Measurements from ENCODE around the gene PRKCE. TPM values are rescaled to one million over a fixed set of nuclear protein-coding genes. Genes with fewer than 3 reads are reported as not detected.

The PRKCE gene
- total and polyA plus RNA-seq, 2 donors (not counting 3 experiments of a cell fraction or from before 2014, with no cell fraction given), result 27.9 to 33.9 TPM

DNA sequence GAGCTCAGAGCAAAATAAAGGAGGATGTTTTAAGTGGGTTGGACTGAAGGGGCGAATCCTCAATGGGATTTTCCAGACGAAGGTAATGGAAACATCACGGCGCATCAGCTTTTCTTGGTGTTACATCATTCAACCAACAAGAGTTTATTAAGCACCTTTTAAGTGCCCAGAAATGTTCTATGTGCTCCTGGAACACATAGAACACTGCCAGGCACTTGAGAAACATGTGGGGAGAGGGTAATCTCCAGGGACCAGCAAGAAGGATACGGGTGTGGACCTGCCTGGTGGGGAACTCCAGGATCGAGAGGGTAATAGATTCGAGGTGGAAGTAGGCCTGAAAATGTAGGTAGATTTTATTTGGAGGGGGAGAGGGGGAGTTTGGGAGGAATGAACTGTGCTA is 168.6 kb downstream of the PRKCE start:
- FAIRE-seq, result no peak
- Histone ChIP-seq H3K4me2 (ENCODE audit: insufficient read depth, low read length) (no peak overlapping the region), H3K27ac (ENCODE audit: insufficient read depth, low read depth, low read length) (no peak overlapping the region), H3K9ac (replicated peaks; ENCODE audit: extremely low read depth, insufficient read depth, low read length) (no peak overlapping the region), H4K20me1 (replicated peaks; ENCODE audit: control insufficient read depth, extremely low read depth, insufficient read depth, low read length) (no peaks in the 10 kb centered on the region), H3K27me3 (ENCODE audit: control insufficient read depth in 2 of 2, insufficient read depth in 2 of 2, low read length in 2 of 2) (no peaks in the 10 kb centered on the region), H3K9me1 (replicated peaks; ENCODE audit: control insufficient read depth, extremely low read depth, insufficient read depth, low read length) (no peaks in the 10 kb centered on the region), H2AFZ (ENCODE audit: low read depth, low read length) (no peak overlapping the region), H3K9me3 (replicated peaks; ENCODE audit: control insufficient read depth, insufficient read depth, low read length) (no peaks in the 10 kb centered on the region), H3K4me3 (replicated peaks in 1 of 3; ENCODE audit: insufficient read depth in 1 of 3, low read depth in 1 of 3, low read length in 3 of 3) (no peak overlapping the region), H3K79me2 (ENCODE audit: control insufficient read depth, insufficient read depth, low read length) (no peaks in the 10 kb centered on the region), H3K4me1 (ENCODE audit: control insufficient read depth, extremely low read depth, insufficient read depth, low read length) (no peaks in the 10 kb centered on the region), H3K36me3 (ENCODE audit: control insufficient read depth in 2 of 2, extremely low read depth in 1 of 2, insufficient read depth in 2 of 2, low read length in 2 of 2) (no peaks in the 10 kb centered on the region)
- intact Hi-C loops (cut with micrococcal nuclease), result no loop called here
- TF ChIP-seq POLR2A (IDR thresholded peaks at IDR 0.05; ENCODE audit: low read depth, low read length), result no peak
- no peak for TF ChIP-seq FOS (IDR thresholded peaks at IDR 0.05; ENCODE audit: borderline replicate concordance, insufficient read depth, low read length)
- TF ChIP-seq JUN (IDR thresholded peaks at IDR 0.05; ENCODE audit: borderline replicate concordance, insufficient read depth, insufficient read length, low read depth), result no peak
- TF ChIP-seq, protein P1, sequence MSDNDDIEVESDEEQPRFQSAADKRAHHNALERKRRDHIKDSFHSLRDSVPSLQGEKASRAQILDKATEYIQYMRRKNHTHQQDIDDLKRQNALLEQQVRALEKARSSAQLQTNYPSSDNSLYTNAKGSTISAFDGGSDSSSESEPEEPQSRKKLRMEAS (IDR thresholded peaks at IDR 0.05; ENCODE audit: insufficient read depth, insufficient read length), result no peak
- no peak for TF ChIP-seq POLR2AphosphoS5 (IDR thresholded peaks at IDR 0.05; ENCODE audit: insufficient read depth, low read depth, low read length)
- no peak for TF ChIP-seq GATA2 (IDR thresholded peaks at IDR 0.05; ENCODE audit: insufficient read depth, insufficient read length, low read depth, low read length)
- TF ChIP-seq EZH2 (IDR thresholded peaks at IDR 0.05; ENCODE audit: borderline replicate concordance, low read depth, low read length, severe bottlenecking), result no peak
- TF ChIP-seq, protein P2, sequence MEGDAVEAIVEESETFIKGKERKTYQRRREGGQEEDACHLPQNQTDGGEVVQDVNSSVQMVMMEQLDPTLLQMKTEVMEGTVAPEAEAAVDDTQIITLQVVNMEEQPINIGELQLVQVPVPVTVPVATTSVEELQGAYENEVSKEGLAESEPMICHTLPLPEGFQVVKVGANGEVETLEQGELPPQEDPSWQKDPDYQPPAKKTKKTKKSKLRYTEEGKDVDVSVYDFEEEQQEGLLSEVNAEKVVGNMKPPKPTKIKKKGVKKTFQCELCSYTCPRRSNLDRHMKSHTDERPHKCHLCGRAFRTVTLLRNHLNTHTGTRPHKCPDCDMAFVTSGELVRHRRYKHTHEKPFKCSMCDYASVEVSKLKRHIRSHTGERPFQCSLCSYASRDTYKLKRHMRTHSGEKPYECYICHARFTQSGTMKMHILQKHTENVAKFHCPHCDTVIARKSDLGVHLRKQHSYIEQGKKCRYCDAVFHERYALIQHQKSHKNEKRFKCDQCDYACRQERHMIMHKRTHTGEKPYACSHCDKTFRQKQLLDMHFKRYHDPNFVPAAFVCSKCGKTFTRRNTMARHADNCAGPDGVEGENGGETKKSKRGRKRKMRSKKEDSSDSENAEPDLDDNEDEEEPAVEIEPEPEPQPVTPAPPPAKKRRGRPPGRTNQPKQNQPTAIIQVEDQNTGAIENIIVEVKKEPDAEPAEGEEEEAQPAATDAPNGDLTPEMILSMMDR (IDR thresholded peaks at IDR 0.05; ENCODE audit: extremely low read depth in 1 of 2, insufficient read depth in 1 of 2, low read depth in 1 of 2, low read length in 2 of 2), result no peak
- no peak for TF ChIP-seq MYC (IDR thresholded peaks at IDR 0.05; ENCODE audit: low read depth, low read length)
- no TSS peak for BruUV-seq (replicated peaks)
- DNase-seq (ENCODE audit: low read depth, low spot score), result no peak
- dilution Hi-C loops (cut with MboI; ENCODE audit: extremely low pct_ligation_motif_present, low sequenced_read_pairs), result no loop called here
- CTCF ChIA-PET, result interaction anchor here (1.4 kb wide), 1 partner anchor 42 kb away, joined by 3 read pairs; no protein-coding TSS in a partner anchor
- POLR2A ChIA-PET, result no interaction called here
